OCI-LY1 (cell line): ENCODE measurements around the gene U2AF1L4.

Experiments
- EZH2 ChIP-seq: fragments of 200-600 bp; sonication (generic), shearing (Covaris generic); IDR thresholded peaks from 2 replicates; pipeline ENCODE4 v1.8.0; 2017; ENCODE audit warnings: borderline replicate concordance, mixed run types, mild to moderate bottlenecking, antibody characterized with exemption, low read length, moderate library complexity, mixed read lengths
- TF ChIP-seq, protein P1 (sequence below): fragments of 200-600 bp; sonication (generic), shearing (Covaris generic); IDR thresholded peaks from 2 replicates; pipeline ENCODE4 v1.5.1; 2017; ENCODE audit warnings: mild to moderate bottlenecking, antibody characterized with exemption, low read length, moderate library complexity, mixed read lengths

DNA sequence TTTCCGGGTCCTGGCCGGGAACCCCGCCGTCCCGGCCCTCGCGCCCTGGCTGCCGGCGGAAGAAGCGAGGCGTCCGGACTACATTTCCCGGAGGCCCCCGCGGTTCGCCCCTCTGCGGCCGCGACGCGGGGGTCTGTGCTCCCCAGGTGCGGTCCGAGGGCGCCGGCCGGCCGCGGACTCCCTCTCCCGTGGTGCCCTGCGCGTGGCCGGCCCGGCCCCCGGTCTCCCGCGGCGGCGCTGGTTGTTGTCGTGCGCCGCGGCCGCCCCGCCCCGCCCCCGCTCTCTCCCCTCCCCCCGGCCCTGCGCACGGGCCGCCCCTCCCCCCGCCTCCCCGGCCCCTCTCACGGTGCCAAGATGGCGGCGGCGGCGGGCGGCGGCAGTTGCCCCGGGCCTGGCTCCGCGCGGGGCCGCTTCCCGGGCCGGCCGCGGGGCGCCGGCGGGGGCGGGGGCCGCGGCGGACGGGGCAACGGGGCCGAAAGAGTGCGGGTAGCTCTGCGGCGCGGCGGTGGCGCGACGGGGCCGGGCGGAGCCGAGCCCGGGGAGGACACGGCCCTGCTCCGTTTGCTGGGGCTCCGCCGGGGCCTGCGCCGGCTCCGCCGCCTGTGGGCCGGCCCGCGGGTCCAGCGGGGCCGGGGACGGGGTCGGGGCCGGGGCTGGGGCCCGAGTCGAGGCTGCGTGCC, 27.4 kb downstream of the U2AF1L4 start, which contains the start of gene KMT2B:
- TF ChIP-seq, protein P1, sequence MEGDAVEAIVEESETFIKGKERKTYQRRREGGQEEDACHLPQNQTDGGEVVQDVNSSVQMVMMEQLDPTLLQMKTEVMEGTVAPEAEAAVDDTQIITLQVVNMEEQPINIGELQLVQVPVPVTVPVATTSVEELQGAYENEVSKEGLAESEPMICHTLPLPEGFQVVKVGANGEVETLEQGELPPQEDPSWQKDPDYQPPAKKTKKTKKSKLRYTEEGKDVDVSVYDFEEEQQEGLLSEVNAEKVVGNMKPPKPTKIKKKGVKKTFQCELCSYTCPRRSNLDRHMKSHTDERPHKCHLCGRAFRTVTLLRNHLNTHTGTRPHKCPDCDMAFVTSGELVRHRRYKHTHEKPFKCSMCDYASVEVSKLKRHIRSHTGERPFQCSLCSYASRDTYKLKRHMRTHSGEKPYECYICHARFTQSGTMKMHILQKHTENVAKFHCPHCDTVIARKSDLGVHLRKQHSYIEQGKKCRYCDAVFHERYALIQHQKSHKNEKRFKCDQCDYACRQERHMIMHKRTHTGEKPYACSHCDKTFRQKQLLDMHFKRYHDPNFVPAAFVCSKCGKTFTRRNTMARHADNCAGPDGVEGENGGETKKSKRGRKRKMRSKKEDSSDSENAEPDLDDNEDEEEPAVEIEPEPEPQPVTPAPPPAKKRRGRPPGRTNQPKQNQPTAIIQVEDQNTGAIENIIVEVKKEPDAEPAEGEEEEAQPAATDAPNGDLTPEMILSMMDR = no peak
- TF ChIP-seq EZH2 = no peak
